NCI-H187 treated with DMSO at 0.1 percent for 48 hours (cell line): ENCODE results near the gene ZFC3H1.
A peak's percentile ranks its signal among the peaks of the same experiment; 100 is the strongest.

Source experiments
- DNase-seq: peaks from one replicate; lab custom pipeline; 2025; lab: John Stamatoyannopoulos, UW

Gene ZFC3H1

GRCh38 chr12:71627438-71628002 lies 36.1 kb downstream of the ZFC3H1 start:
- DNase-seq: no peak

- DNase-seq: no peak
Observed at GRCh38 chr12:71626768-71627167, 36.9 kb downstream of the ZFC3H1 start.

- no peak for DNase-seq
Observed at GRCh38 chr12:71626098-71626497, 37.5 kb downstream of the ZFC3H1 start.

GRCh38 chr12:71625476-71625875 lies 38.2 kb downstream of the ZFC3H1 start:
- no peak for DNase-seq

- no peak for DNase-seq
Observed at GRCh38 chr12:71621938-71622337, 41.7 kb downstream of the ZFC3H1 start.

GRCh38 chr12:71610031-71610795 lies 53.4 kb downstream of the ZFC3H1 start:
- no peak for DNase-seq

- DNase-seq: no peak
Observed at GRCh38 chr12:71607494-71608330, 55.9 kb downstream of the ZFC3H1 start.

- DNase-seq: no peak
Observed at GRCh38 chr12:71605039-71605438, 58.6 kb downstream of the ZFC3H1 start.

- no peak for DNase-seq
Observed at GRCh38 chr12:71602761-71603577, 60.7 kb downstream of the ZFC3H1 start.

- DNase-seq: no peak
Observed at GRCh38 chr12:71601546-71601945, 62.1 kb downstream of the ZFC3H1 start.

GRCh38 chr12:71599210-71599609 lies 64.4 kb downstream of the ZFC3H1 start:
- DNase-seq: peak; percentile 17

- DNase-seq: no peak
Observed at GRCh38 chr12:71594214-71594948, 69.3 kb downstream of the ZFC3H1 start.

- DNase-seq: no peak
Observed at GRCh38 chr12:71592841-71593240, 70.8 kb downstream of the ZFC3H1 start.

GRCh38 chr12:71591601-71592000 lies 72.0 kb downstream of the ZFC3H1 start:
- DNase-seq: no peak

GRCh38 chr12:71589478-71589881 lies 74.2 kb downstream of the ZFC3H1 start:
- DNase-seq: no peak

- DNase-seq: no peak
Observed at GRCh38 chr12:71587012-71587411, 76.6 kb downstream of the ZFC3H1 start.

- DNase-seq: no peak
Observed at GRCh38 chr12:71585218-71585617, 78.4 kb downstream of the ZFC3H1 start.

GRCh38 chr12:71584356-71584755 lies 79.3 kb downstream of the ZFC3H1 start:
- no peak for DNase-seq

- DNase-seq: no peak
Observed at GRCh38 chr12:71582925-71583324, 80.7 kb downstream of the ZFC3H1 start.

- DNase-seq: no peak
Observed at GRCh38 chr12:71581206-71581605, 82.4 kb downstream of the ZFC3H1 start.

- DNase-seq: no peak
Observed at GRCh38 chr12:71578694-71579258, 84.9 kb downstream of the ZFC3H1 start.
